SK-N-MC (cell line): ENCODE data around the gene TUT4.

Source experiments
- DNase-seq: peaks from one replicate; pipeline ENCODE4 v3.0.0-alpha.2; 2011; ENCODE audit warnings: low read depth, low spot score
- H3K27ac ChIP-seq: fragments of 200-600 bp; sonication (generic); 2 replicates; pipeline ENCODE4 v1.5.1; 2016; ENCODE audit warnings: mixed run types
- H3K36me3 ChIP-seq: fragments of 200-600 bp; sonication (generic); 2 replicates; pipeline ENCODE4 v1.6.1; 2017; ENCODE audit warnings: antibody characterized with exemption, low read length, mixed read lengths; ENCODE audit not compliant: insufficient read depth
- H3K4me3 ChIP-seq: fragments of 200-600 bp; sonication (generic); 2 replicates; pipeline ENCODE4 v1.5.1; 2016
- H3K9ac ChIP-seq: fragments of 200-600 bp; sonication (generic); 2 replicates; pipeline ENCODE4 v1.8.0; 2017; ENCODE audit warnings: mixed run types, mixed read lengths; ENCODE audit not compliant: insufficient read length
- H3K9me3 ChIP-seq: fragments of 200-600 bp; sonication (generic); 2 replicates; pipeline ENCODE4 v1.6.1; 2017; ENCODE audit warnings: low read depth, mild to moderate bottlenecking, antibody characterized with exemption, low read length, moderate library complexity, mixed read lengths
- EZH2 ChIP-seq: fragments of 200-600 bp; sonication (generic); IDR thresholded peaks from one replicate; pipeline ENCODE4 v1.6.1; 2017; ENCODE audit warnings: antibody characterized with exemption
- FOXP2 ChIP-seq: optimal IDR thresholded peaks from 2 replicates; pipeline ENCODE3; 2011; ENCODE audit warnings: mild to moderate bottlenecking, moderate library complexity; ENCODE audit not compliant: insufficient read depth; ENCODE audit errors: extremely low read length, control extremely low read depth
- POLR2AphosphoS5 ChIP-seq: IDR thresholded peaks from 2 replicates; pipeline ENCODE4 v1.6.1; 2012; ENCODE audit warnings: mild to moderate bottlenecking, low read depth, low read length, borderline replicate concordance

TUT4 gene

DNA sequence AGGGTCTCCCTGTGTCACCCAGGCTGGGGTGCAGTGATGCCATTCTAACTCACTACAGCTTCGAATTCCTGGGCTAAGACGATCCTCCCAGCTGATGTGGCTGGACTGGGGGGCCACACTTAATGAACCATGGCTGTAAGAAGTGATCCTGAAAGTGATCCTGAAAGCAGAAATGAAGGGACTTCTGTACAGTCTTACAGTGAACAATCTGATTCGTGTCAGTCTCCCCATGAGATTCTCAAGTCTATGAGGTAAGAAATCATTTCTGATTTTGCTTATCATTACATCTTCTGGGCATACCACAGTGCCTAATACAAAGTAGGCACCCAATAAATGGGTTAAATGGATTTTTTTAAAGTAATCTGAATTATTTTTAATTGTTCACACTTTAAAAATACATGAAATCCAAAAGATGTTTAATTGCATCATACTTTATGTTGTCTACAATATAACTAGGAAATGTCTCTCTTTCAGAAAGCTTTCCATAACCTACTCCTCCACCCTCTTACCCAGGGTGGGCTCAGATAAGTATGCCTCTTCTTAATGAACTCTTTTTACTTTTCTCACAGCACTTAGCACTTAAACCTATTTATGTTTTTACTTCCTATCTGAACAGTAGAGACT, 21.5 kb downstream of the TUT4 start:
- 0 out of 2 replicates have a peak, but pooled peaks cover 8% of the 10 kb centered on the region for H3K9me3 ChIP-seq
- no peak for DNase-seq
- H3K36me3 ChIP-seq, result peaks cover 10% of the 10 kb centered on the region
- H3K27ac ChIP-seq, result no peak overlapping the region
- H3K4me3 ChIP-seq, result no peak overlapping the region
- TF ChIP-seq POLR2AphosphoS5, result no peak
- no peak for TF ChIP-seq FOXP2
- TF ChIP-seq EZH2, result no peak
- H3K9ac ChIP-seq, result no peak overlapping the region

DNA sequence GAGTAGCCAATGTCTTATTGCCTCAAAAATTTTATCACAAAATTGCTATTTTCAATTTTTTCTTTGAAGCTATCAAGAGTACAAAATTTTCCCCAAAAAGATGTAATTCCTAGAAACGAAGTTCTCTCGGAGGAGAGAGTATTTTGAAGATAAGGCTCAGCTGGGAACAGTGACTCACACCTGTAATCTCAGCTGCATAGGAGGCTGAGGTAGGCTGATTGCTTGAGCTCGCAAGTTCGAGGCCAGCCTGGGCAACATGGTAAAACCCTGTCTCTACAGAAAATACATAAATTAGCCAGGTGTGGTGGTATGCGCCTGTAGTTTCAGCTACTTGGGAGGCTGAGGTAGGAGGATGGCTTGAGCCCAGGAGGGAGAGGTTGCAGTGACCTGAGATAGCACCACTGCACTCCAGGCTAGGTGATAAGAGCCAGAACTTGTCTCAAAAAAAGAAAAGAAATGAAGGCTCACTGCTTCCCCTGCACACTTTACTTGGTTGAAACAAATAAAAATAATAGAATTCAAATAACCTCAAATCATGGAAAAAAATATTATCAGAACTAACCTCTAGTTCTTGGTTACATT, 22.2 kb downstream of the TUT4 start:
- TF ChIP-seq POLR2AphosphoS5 (no peak), FOXP2 (no peak), EZH2 (no peak)
- Histone ChIP-seq H3K27ac (no peak overlapping the region), H3K36me3 (peaks cover 14% of the 10 kb centered on the region), H3K4me3 (no peak overlapping the region), H3K9me3 (0 out of 2 replicates have a peak, but pooled peaks cover 5% of the 10 kb centered on the region), H3K9ac (no peak overlapping the region)
- DNase-seq, result no peak

DNA sequence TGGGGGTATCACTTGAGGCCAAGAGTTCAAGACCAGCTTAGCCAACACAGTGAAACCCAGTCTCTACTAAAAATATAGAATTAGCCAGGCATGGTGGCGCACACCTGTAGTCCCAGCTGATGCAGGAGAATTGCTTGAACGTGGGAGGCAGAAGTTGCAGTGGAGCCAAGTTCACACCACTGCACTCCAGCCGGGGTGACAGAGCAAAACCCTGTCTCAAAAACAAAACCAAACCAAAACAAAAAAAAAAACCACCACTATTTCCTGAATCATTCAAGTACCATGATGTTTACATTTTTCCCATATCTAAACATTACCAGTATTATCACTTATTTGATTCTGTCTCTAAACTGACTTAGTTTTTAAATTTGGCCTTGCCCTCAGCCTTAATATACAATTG, 29.5 kb downstream of the TUT4 start:
- Histone ChIP-seq H3K9me3 (no peaks in the 10 kb centered on the region), H3K27ac (no peak overlapping the region), H3K4me3 (no peak overlapping the region), H3K9ac (no peak overlapping the region), H3K36me3 (peaks cover 41% of the 10 kb centered on the region)
- no peak for DNase-seq
- TF ChIP-seq EZH2 (no peak), POLR2AphosphoS5 (no peak), FOXP2 (no peak)

DNA sequence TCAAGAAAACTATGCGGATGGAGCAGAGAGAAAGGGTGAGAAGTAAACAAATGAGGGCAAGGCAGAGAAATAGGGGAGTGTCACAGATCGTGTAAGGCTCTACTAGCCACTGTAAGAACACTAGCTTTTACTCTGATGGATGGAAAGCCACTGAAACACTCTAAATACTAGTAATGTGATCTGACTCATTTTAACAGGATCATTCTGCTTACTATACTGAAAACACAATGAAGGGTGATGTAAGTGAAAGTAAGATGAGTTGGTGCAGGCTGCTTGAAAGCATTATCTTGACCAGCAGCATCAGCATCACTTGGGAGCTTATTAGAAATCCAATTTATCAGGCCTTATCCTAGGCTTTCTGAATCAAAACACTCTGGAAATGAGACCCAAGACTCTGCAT, 32.7 kb downstream of the TUT4 start:
- Histone ChIP-seq H3K36me3 (peaks cover 41% of the 10 kb centered on the region), H3K27ac (no peak overlapping the region), H3K9me3 (no peaks in the 10 kb centered on the region), H3K9ac (no peak overlapping the region), H3K4me3 (no peak overlapping the region)
- DNase-seq, result no peak
- TF ChIP-seq POLR2AphosphoS5 (no peak), FOXP2 (no peak), EZH2 (no peak)

DNA sequence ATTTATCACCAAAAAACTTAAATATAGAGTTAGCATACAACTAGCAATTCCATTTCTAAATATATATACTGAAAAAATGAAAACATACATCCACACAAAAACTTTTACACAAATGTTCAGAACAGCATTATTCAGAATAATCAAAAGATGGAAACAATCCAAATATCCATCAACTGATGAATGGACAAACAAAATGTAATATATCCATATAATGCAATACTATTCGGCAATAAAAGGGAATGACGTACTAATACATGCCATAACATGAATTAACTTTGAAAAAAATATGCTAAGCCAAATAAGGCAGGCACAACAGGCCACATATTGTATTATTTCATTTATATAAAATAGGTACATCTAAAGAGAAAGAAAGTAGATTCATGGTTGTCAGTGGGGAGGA, 33.9 kb downstream of the TUT4 start:
- Histone ChIP-seq H3K9me3 (no peaks in the 10 kb centered on the region), H3K27ac (no peak overlapping the region), H3K36me3 (peaks cover 42% of the 10 kb centered on the region), H3K9ac (no peak overlapping the region), H3K4me3 (no peak overlapping the region)
- no peak for DNase-seq
- TF ChIP-seq FOXP2 (no peak), EZH2 (no peak), POLR2AphosphoS5 (no peak)

DNA sequence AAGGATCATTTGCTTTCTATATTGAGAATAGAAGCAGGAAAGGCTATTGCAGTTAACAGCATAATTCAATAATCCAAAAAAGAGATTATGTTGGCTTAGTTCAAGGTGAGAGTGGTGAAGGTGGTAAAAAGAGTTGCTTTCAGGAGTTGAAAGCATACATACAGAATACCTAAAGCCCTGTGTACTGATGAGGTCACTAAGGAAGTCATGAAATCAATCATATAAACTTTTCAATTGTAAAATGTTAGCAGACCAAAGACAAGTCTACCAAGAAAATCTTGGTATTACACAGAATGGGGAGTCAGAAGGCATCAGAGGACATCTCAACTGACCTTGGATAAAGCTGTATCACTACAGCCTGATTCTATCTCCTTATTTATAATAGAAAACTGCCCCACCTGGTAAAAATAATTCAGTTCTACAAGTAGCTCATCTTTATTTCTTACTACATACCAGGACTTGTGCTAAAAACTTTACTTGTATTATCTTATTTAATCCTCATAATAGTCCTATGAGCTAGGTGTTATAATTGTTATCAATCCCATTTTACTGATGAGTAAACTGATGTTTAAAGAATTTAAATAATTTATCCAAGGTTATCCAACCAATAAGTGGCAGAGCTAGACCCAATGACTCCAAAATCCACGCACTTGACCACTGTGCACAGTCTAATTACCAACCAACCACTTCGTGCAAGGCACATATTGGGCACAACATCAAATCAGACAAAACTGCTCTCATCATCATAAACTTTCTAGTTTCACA, 40.9 kb downstream of the TUT4 start:
- no peak for DNase-seq
- Histone ChIP-seq H3K27ac (no peak overlapping the region), H3K9me3 (no peaks in the 10 kb centered on the region), H3K4me3 (no peak overlapping the region), H3K36me3 (peaks cover 21% of the 10 kb centered on the region), H3K9ac (no peak overlapping the region)
- TF ChIP-seq EZH2 (no peak), FOXP2 (no peak), POLR2AphosphoS5 (no peak)

DNA sequence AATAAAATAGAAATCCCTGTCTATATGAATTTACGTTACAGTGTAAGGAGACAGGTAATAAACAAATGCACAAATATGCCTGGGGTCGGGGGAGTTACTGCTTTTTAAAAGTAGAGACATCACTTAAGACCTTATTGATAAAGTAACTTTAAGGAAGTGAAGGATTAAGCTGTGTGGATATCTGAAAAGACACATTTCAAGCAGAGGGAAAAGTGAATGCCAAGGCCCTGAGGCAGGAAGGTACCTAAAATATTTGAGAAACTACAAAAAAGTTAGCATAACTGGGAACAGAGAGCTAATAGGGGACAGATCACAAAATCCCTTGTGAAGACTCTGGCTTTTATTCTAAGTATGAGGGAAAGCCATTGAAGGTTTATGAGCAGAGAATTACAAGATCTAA, 41.5 kb downstream of the TUT4 start:
- no peak overlapping the region for H3K27ac ChIP-seq
- no peak for DNase-seq
- TF ChIP-seq POLR2AphosphoS5, result no peak
- no peak for TF ChIP-seq EZH2
- TF ChIP-seq FOXP2, result no peak
- H3K36me3 ChIP-seq, result peaks cover 19% of the 10 kb centered on the region
- H3K4me3 ChIP-seq, result no peak overlapping the region
- H3K9me3 ChIP-seq, result no peaks in the 10 kb centered on the region
- H3K9ac ChIP-seq, result no peak overlapping the region

DNA sequence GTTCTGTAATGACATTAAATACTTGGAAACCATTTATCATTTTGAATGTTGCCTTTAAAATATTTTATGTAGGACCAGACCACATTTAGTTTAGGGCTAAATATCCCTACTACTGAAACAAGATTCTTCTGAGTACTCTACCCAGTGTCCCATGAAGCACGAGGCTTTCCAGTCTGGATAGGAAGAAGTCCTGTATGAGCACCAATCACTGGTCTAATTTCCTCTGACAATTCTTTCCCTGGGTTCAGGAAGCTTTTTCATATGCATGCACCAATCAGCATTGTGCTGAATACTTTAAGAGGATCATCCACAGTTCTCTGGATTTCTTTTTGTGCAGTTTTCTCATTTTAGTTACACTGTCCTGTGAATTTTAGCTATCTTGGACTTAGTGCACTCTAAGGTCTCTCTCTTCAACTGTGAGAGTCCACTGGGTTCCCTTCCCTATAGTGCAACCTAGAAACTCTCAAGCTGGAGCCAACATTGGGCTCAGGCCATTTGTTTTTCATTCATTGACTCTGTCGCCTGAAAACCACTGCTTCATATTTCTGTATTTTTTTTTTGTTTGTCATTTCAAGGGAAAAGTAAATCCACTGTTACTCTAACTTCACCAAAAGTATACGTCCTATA, 45.9 kb downstream of the TUT4 start:
- no peak for DNase-seq
- no peak for TF ChIP-seq EZH2
- TF ChIP-seq FOXP2, result no peak
- TF ChIP-seq POLR2AphosphoS5, result no peak
- Histone ChIP-seq H3K9me3 (no peaks in the 10 kb centered on the region), H3K9ac (no peak overlapping the region), H3K36me3 (no peaks in the 10 kb centered on the region; the same call in 1 of the 2 replicates), H3K27ac (no peak overlapping the region), H3K4me3 (no peak overlapping the region)
